Pancreas (tissue), 10 donors: ENCODE data around the gene GDF10. TPM values are rescaled to one million over a fixed set of nuclear protein-coding genes. Genes with fewer than 3 reads are reported as not detected.

Source experiments
- ATAC-seq, 4 donors: fragments of 200-7000 bp; cut with Tn5 transposase; one replicate each; pipeline versions ENCODE4 v1.8.0 to v1.9.1; 2020; ENCODE audit warnings: mild to moderate bottlenecking in 4 of 4, moderate library complexity in 4 of 4
- DNase-seq, 6 donors: peaks; one replicate each; pipeline ENCODE4 v3.0.0-alpha.2; 2020
- FAIRE-seq: peaks from 2 replicates; lab custom pipeline; 2012; peaks lifted over from hg19 to GRCh38; lab: Jason Lieb, UNC
- H3K27ac ChIP-seq, 4 donors: fragments of 200-600 bp; sonication (generic); 1 replicate in 3 of 4; 2 replicates in 1 of 4; pipeline versions ENCODE4 v1.5.0 to v1.8.0; 2020
- H3K27me3 ChIP-seq, 4 donors: fragments of 200-600 bp; one replicate each; pipeline ENCODE4 v1.8.0; 2021
- H3K36me3 ChIP-seq, 3 donors: fragments of 200-600 bp; sonication (generic) in 1 of 3; one replicate each; pipeline versions ENCODE4 v1.5.0 to v1.8.0; 2020 to 2021
- H3K4me1 ChIP-seq, 3 donors: fragments of 200-600 bp; one replicate each; pipeline ENCODE4 v1.8.0; 2021
- H3K4me3 ChIP-seq, 4 donors: fragments of 200-600 bp; sonication (generic) in 2 of 4; one replicate each; pipeline versions ENCODE4 v1.5.0 to v1.8.0; 2020 to 2021
- H3K9me3 ChIP-seq, 4 donors: fragments of 200-600 bp; one replicate each; pipeline ENCODE4 v1.8.0; 2021
- CTCF ChIP-seq, 4 donors: fragments of 200-600 bp; sonication (generic) in 3 of 4; IDR thresholded peaks; one replicate each; pipeline versions ENCODE4 v1.5.0 to v1.8.0; 2021; ENCODE audit warnings: antibody characterized with exemption in 4 of 4
- WGBS, 2 donors: extraction: QIAGEN DNeasy Blood & Tissue Kit; methylation state at CpG; one replicate each; pipeline ENCODE4 v1.1.7; 2013; 5-methylcytosine and 5-hydroxymethylcytosine counted together
- intact Hi-C, 3 donors: fragments of 100-400 bp; cut with DNase I; formaldehyde crosslinking; loops; one replicate each; pipeline versions ENCODE4 v1.11.1 to v1.14.2; 2022
- polyA plus RNA-seq, 2 donors: library from polyadenylated mRNA; stranded (reverse); fragments of 200-250 nt; gene quantifications; one replicate each; pipeline ENCODE4 v1.2.3, GENCODE V29; 2013
- total RNA-seq, 6 donors: library from RNA; stranded (reverse); fragmentation: NEBNext Ultra II Directional in 4 of 6; extraction: Animal tissue kit (Norgen Biotek cat#: 25700) in 4 of 6; gene quantifications; one replicate each; pipeline versions ENCODE4 v1.2.1 to v1.2.4, GENCODE V29; 2021 to 2023
- donor health status: healthy with polysubstance abuse.
- donor health status: DM: no; HTN: no; CAD: no; lungs with moderate emphysema.
- donor health status: DM: no; HTN: no; CAD: no.
- donor health status: control.
- donor health status: control.
- donor health status: Bipolar disorder and iron deficiency.
- donor health status: DM: yes; HTN: yes; CAD: no.
- donor health status: DM: no; HTN: no; CAD: no.
- donor health status: DM: no; HTN: no; CAD: no.
- donor health status: DM: yes; HTN: yes; CAD: no.

GDF10 gene
- total and polyA plus RNA-seq, 8 donors: 2.0 to 13.7 (median 8.8) TPM

GRCh38 chr10:47322300-47323061 lies 22.5 kb downstream of the GDF10 start, which contains the start of gene GDF2:
Gene GDF2 (plus strand): TSS chr10:47322454. CDS start chr10:47322669, 215 bp downstream.
- Histone ChIP-seq H3K27me3 (no peaks in the 10 kb centered on the region), H3K27ac (no peak within 1 kb of the TSS), H3K36me3 (no peaks in the 10 kb centered on the region), H3K4me1 (no peaks in the 10 kb centered on the region), H3K4me3 (no peak within 1 kb of the TSS), H3K9me3 (no peaks in the 10 kb centered on the region)
- DNase-seq: no peak
- WGBS, 2 donors: 70 to 77% methylated on average over 35 of the region's 35 CpGs
- FAIRE-seq: no peak
- no peak for TF ChIP-seq CTCF (IDR thresholded peaks at IDR 0.05)
- intact Hi-C loops: loop anchor here in 1 of 3 donors (10.0 kb wide), 1 partner anchor 288 kb away; no protein-coding TSS in a partner anchor
- no peak for ATAC-seq

GRCh38 chr10:47323087-47323486 lies 23.1 kb downstream of the GDF10 start:
- Histone ChIP-seq H3K4me1 (no peaks in the 10 kb centered on the region), H3K27me3 (no peaks in the 10 kb centered on the region), H3K9me3 (no peaks in the 10 kb centered on the region), H3K36me3 (no peaks in the 10 kb centered on the region), H3K4me3 (no peak overlapping the region), H3K27ac (no peak overlapping the region)
- TF ChIP-seq CTCF (IDR thresholded peaks at IDR 0.05): no peak
- ATAC-seq (no peak), DNase-seq (no peak), FAIRE-seq (no peak)
- intact Hi-C loops: loop anchor here in 1 of 3 donors (10.0 kb wide), 1 partner anchor 288 kb away; no protein-coding TSS in a partner anchor
- WGBS, 2 donors: 58 to 65% methylated on average over 1 of the region's 1 CpG

GRCh38 chr10:47323636-47324296 lies 23.8 kb downstream of the GDF10 start:
- H3K4me1 ChIP-seq: no peaks in the 10 kb centered on the region
- intact Hi-C loops: loop anchor here in 1 of 3 donors (10.0 kb wide), 1 partner anchor 289 kb away; no protein-coding TSS in a partner anchor
- no peaks in the 10 kb centered on the region for H3K27me3 ChIP-seq
- 41 to 42% methylated on average over 5 of the region's 5 CpGs for WGBS, 2 donors
- no peaks in the 10 kb centered on the region for H3K36me3 ChIP-seq
- FAIRE-seq (no peak), ATAC-seq (peak in 3 of 4 donors; percentile 12 to 65 (median 39)), DNase-seq (no peak)
- TF ChIP-seq CTCF (IDR thresholded peaks at IDR 0.05): no peak
- no peak overlapping the region for H3K27ac ChIP-seq
- no peak overlapping the region for H3K4me3 ChIP-seq
- no peaks in the 10 kb centered on the region for H3K9me3 ChIP-seq

- TF ChIP-seq CTCF (IDR thresholded peaks at IDR 0.05): no peak
- no peaks in the 10 kb centered on the region for H3K27me3 ChIP-seq
- intact Hi-C loops: loop anchor here in 1 of 3 donors (10.0 kb wide), 1 partner anchor 291 kb away; no protein-coding TSS in a partner anchor
- no peaks in the 10 kb centered on the region for H3K4me1 ChIP-seq
- H3K27ac ChIP-seq: no peak overlapping the region
- no peaks in the 10 kb centered on the region for H3K9me3 ChIP-seq
- FAIRE-seq (no peak), DNase-seq (no peak), ATAC-seq (no peak)
- 86 to 91% methylated on average over 30 of the region's 30 CpGs for WGBS, 2 donors
- no peak overlapping the region for H3K4me3 ChIP-seq
- H3K36me3 ChIP-seq: no peaks in the 10 kb centered on the region
Observed at GRCh38 chr10:47325303-47326291, 25.6 kb downstream of the GDF10 start.
